NK-92 treated with Interleukin-12 subunit alpha and Interleukin-12 subunit beta, amount 100 ng/mL, for 24 hours (cell line): ENCODE data around the gene ARHGAP15.

Experiments used
- DNase-seq: peaks from one replicate; lab custom pipeline; 2025; lab: John Stamatoyannopoulos, UW

The ARHGAP15 gene

DNA sequence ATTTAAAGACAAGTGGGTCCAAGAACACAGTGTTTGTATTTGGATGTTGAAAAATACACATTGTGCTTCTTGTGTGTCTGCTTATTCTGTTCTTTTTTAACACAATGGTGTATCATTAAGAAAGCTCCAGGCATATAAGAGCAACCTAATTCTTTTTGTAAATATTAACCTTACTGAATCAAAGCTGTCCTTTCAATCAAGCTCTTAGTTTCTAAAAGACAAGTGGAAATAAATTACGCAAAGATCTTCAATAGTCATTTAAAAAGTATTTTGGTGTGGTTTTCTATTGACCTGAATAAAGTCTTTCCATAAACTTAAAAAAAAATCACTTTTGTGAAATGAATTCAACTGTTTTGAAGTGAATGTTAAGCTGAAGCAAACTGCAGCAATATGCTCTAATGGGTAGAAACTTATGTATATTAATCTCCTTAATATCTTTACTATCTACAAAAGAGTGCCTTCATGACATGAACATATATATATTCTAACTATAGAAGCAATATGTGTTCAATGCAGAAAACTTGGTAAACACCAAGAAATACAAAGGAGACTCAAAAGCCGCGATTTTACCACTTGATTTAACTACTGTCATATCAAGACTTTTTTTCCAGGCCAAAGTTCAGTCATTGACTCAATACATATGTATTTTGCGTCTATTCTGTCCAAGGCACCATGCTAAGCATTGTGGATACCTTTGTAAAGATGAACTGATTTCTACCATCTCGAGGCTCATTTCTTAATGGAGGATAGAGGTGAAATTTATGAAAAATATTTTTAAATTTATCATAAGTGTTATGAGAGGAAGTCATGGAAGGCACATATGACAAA lies 97.7 kb downstream of the ARHGAP15 start:
- DNase-seq, result no peak

GRCh38 chr2:143229411-143229810 lies 100.2 kb downstream of the ARHGAP15 start:
- DNase-seq, result no peak

DNA sequence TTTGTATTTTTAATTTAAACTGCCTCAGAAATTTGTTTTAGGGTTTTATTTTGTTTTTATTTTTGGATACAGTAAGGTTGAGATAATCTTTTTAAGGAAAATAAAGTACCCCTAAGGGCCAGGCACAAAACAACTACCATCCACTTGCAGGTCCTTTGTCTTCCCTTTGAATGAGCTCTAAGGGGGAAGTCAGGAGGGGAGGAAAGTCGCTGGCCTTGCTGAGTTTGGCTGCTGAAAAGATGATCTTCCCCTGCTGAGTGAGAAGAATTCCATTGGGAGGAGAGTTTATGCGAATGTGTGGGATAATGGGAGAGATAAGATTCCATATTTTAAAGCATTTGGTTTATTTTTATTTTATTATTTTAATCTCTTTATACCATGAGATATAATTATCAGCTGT lies 100.7 kb downstream of the ARHGAP15 start:
- no peak for DNase-seq

DNA sequence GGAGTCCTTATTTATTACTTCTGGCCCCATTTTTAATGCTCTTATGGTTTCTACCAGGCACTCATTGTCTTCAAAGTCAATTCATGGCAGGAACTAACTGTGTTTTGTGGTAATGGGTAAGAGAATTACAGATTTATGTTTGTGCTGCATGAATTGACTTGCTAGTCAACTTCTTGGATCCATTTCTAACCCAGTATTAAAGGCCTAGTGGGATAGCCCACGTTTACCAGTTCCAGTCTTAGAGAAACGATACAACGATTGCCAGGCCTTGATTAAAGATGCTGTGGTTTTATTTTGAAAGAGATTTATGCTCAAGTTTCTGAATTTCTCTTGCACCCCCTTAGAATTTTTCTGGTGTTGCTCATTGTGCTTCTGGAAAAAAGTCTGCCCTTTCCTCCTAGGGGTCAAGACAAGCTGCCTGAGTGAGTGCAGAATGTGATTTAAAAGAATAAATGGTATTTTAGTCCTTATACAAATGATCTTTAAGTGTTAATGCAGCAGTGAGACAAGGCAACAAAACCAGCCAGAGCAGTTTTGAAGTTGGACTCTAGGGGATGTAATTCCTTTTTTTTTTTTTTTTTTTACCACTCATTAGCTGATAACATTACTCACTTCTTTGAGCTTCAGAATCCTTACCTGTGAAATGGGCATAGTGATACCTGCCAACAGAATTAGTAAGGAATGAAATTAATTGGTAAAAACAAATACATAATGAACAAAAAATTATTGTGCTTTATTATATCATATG lies 101.5 kb downstream of the ARHGAP15 start:
- no peak for DNase-seq

- no peak for DNase-seq
Measured at GRCh38 chr2:143231254-143231645, 102.0 kb downstream of the ARHGAP15 start.

DNA sequence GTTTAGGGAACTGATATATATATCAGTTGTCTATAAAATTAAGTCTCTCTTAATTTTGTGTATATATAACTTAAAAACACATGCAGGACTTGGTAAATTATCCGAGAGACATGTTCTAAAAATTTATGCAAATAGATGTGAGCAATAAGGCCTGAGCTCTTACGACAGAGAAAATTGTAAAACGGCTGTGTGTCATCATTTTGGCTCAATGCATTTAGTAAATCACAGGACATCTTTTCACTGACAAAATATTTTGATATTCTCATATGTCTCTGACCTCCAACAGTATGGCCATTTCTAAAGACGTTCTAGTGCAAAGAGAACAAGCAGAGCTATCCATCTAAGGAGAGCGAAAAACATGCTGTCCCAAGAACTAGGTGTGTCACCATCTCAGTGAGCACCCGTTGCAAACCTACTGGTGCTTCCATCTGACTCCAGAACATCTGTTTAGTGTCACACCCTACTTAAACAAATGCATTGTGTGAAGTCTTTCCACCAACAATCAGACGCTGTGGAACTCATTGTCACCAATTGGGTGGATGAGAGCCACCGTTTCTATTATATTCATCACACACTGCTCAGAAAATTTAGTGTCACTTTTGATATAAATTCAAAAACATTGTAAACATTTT lies 108.0 kb downstream of the ARHGAP15 start:
- no peak for DNase-seq

DNA sequence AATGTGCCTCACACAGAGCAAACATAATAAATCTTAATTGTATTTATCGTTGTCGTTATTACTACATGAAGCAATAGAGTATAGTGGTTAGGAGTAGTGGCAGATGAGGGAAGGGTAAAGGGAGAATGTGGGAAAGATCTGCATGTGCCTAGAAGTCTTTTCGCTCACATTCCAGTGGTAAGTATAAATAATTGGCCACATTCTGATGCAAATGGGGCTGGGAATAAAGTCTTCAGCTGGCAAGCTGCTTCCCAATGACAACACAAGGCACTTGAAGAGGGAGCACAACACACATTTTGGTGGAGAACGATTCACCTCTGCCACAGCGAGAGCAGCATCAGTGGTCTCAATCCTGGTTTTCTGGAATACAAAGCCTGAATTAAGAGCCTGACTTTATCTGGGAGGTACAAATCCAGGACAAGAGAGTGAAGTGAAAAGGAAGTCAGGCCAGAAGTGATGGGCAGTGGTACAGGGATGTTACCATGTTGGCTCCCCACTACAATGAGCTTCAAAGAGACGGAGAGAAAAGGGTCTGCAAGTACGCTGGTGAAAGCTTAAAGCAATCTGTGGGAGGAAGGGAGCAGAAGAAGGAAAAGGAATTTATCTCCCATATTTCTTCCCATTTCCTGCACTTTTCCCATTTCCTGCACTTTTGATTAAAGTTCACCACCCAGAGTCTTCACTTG lies 112.3 kb downstream of the ARHGAP15 start:
- no peak for DNase-seq

- no peak for DNase-seq
Measured at GRCh38 chr2:143246246-143246645, 117.0 kb downstream of the ARHGAP15 start.

GRCh38 chr2:143246815-143247744 lies 117.9 kb downstream of the ARHGAP15 start:
- DNase-seq, result no peak

DNA sequence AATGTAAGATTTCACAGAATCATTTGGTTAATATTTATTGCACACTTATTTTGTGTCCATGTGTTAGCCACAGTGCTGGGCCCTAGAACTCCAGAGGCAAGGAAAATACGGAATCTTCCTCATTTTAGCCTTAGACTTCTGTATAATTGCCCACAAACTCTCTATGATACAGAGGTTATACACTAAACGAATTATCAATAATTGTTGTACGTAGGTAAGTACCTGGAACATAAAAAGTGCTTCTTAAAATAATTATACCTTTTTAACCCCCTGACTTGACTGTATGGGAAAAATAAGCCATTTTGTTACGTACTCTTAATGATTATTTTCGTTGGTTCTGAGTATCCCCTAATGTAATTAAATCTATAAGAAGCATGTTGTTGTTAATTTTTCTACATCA lies 119.4 kb downstream of the ARHGAP15 start:
- DNase-seq, result no peak

GRCh38 chr2:143251681-143252080 lies 122.5 kb downstream of the ARHGAP15 start:
- DNase-seq, result no peak

- no peak for DNase-seq
Measured at GRCh38 chr2:143252138-143252907, 123.1 kb downstream of the ARHGAP15 start.

- no peak for DNase-seq
Measured at GRCh38 chr2:143254110-143254509, 124.9 kb downstream of the ARHGAP15 start.

- no peak for DNase-seq
Measured at GRCh38 chr2:143255086-143255485, 125.9 kb downstream of the ARHGAP15 start.

DNA sequence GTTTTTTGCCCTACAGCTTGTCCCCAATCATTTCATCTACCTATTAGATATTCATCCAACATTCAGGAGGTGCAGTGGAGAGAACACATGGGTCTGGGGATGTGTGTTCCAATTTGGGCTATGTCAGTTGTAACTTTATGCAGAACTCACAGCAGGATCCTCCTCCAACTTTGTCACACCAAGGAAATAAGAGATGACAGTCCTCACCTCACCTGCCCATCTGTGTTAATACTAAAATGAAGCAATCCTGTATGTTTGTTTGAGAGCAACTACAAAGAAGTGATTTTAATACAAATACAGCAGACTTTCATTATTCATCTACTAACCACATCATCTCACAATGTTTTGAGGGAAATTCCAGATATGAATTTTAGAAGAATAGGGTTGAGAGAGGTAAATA lies 126.7 kb downstream of the ARHGAP15 start:
- no peak for DNase-seq

- DNase-seq, result no peak
Measured at GRCh38 chr2:143258126-143258892, 129.1 kb downstream of the ARHGAP15 start.

- DNase-seq, result peak; percentile 31
Measured at GRCh38 chr2:143259368-143259958, 130.2 kb downstream of the ARHGAP15 start.

DNA sequence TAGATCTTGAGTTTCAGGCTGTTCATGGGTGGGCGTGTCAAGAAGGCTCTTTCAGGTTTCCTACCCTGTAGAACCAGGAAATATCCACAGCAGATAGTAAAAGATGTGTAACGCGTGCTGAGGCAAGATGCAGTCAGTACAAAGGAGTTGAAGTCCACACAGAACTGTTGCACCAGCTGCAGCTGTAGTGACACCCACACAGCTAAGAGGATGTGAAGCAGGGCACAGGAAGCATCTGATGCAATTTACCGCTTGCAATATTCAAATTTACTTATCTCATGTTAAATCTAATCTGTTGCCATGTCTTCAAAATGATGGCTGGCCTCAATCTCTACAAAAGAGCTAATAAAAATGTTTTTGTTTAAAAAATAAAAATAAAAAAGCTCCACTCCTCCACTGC lies 132.8 kb downstream of the ARHGAP15 start:
- peak; percentile 40 for DNase-seq

DNA sequence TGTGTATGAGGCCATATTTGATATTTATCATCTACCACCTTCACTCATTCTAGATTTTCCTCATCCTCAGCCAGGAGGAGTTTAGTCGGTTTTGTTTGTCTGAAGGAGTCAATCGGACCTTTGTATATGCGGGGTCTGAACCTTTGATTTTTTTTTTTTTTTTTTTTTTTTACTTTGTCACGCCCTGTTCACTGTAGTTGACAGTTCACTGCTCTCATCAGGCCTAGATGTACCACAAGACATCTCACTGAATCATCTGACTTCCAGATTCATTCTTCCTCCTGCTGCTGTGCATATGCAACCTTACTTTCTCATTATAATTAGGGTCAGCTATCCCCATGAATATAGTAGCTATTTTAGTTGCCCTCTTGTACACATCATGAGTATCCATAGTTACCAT lies 133.2 kb downstream of the ARHGAP15 start:
- DNase-seq, result no peak
